ENCODE results near the gene HMX3.

DNA sequence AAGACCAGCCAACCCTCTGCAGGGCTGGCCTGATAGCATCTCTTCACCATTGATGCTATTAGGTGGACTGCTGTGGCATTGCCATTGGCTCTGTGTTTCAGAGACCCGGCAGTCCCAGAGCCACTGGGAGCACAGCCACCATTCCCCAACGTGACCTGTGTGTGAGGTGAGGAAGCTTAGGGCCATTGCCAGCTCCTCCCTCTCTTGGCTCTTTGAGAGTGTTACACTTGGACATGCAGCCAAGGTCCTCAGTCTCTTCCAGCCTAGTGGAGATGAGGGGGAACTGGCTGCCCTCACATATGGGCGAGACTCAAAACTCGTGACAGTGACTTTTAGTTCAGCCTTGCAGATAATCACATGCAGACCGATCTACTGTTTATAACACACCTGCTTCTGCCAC, 39.3 kb upstream of the HMX3 start:
- TF ChIP-seq, protein P1, sequence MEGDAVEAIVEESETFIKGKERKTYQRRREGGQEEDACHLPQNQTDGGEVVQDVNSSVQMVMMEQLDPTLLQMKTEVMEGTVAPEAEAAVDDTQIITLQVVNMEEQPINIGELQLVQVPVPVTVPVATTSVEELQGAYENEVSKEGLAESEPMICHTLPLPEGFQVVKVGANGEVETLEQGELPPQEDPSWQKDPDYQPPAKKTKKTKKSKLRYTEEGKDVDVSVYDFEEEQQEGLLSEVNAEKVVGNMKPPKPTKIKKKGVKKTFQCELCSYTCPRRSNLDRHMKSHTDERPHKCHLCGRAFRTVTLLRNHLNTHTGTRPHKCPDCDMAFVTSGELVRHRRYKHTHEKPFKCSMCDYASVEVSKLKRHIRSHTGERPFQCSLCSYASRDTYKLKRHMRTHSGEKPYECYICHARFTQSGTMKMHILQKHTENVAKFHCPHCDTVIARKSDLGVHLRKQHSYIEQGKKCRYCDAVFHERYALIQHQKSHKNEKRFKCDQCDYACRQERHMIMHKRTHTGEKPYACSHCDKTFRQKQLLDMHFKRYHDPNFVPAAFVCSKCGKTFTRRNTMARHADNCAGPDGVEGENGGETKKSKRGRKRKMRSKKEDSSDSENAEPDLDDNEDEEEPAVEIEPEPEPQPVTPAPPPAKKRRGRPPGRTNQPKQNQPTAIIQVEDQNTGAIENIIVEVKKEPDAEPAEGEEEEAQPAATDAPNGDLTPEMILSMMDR (IDR thresholded peaks at IDR 0.05; ENCODE audit: insufficient read depth, low read depth, low read length), result no peak
- no peak for TF ChIP-seq EZH2 (IDR thresholded peaks at IDR 0.05; ENCODE audit: insufficient read depth, low read length)
